ENCODE measurements around the gene BTD. TPM values are rescaled to one million over a fixed set of nuclear protein-coding genes. Genes with fewer than 3 reads are reported as not detected.

The BTD gene

DNA sequence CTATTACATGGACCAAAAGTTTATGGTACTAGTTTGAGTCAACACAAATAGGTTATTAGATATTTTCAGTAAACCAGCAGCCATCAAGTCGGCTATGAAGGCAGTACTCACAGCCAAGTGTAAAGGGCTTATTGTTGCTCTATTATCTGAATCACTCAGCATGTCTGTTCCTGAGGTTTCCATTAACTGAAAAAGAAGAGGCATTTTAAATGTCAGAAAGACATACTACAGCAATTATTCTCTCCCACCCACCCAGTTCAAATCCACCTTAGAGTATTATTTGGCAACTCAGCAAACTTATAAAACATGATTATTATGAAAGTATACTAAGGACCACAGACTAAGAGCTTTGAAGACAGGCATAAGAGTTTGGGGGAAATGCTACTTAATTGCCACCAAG is 93.1 kb downstream of the BTD start:
- WGBS, 2 donors (ENCODE audit: extremely low coverage in 2 of 2, insufficient read length in 2 of 2, insufficient replicate concordance in 1 of 2): no CpG with 5 or more reads among the region's 1 CpG
- H3K4me3 ChIP-seq (ENCODE audit: low read length in 2 of 2): no peak overlapping the region

More for the DNA sequence above, 93.1 kb downstream of the BTD start:
- Histone ChIP-seq H3K14ac (ENCODE audit: low read length) (no peak overlapping the region), H4K91ac (ENCODE audit: low read depth, low read length, poor library complexity) (no peak overlapping the region), H2BK120ac (ENCODE audit: low read depth, low read length) (no peak overlapping the region), H3K27ac (replicated peaks; ENCODE audit: low read length) (no peak overlapping the region), H3K4ac (ENCODE audit: low read length) (no peak overlapping the region), H4K8ac (ENCODE audit: low read depth, low read length) (no peak overlapping the region), H2BK5ac (ENCODE audit: low read length) (no peak overlapping the region), H3K9ac (ENCODE audit: low read depth, low read length, poor library complexity) (no peak overlapping the region), H3K18ac (ENCODE audit: low read length) (no peak overlapping the region), H3K27me3 (ENCODE audit: control insufficient read depth in 3 of 3, insufficient read depth in 3 of 3, low read depth in 1 of 3, low read length in 3 of 3) (no peaks in the 10 kb centered on the region), H3K79me1 (ENCODE audit: low read depth, low read length) (no peaks in the 10 kb centered on the region), H2AFZ (ENCODE audit: low read length) (no peak overlapping the region), H2BK12ac (ENCODE audit: low read length) (no peak overlapping the region), H3K23ac (ENCODE audit: low read depth, low read length, poor library complexity) (no peak overlapping the region), H2AK5ac (ENCODE audit: low read depth, low read length) (no peak overlapping the region), H3K36me3 (replicated peaks in 1 of 2; ENCODE audit: control insufficient read depth in 2 of 2, insufficient read depth in 2 of 2, low read length in 2 of 2) (peaks cover 2 to 45% of the 10 kb centered on the region in 2 donors), H3K4me2 (ENCODE audit: insufficient read depth, low read length, poor library complexity, severe bottlenecking) (no peak overlapping the region), H2BK15ac (ENCODE audit: low read length) (no peak overlapping the region), H3K4me1 (ENCODE audit: control insufficient read depth in 2 of 2, insufficient read depth in 1 of 2, low read depth in 1 of 2, low read length in 2 of 2) (peaks cover 0 to 2% of the 10 kb centered on the region in 2 donors), H3K9me3 (replicated peaks in 1 of 2; ENCODE audit: control insufficient read depth in 2 of 2, insufficient read depth in 1 of 2, low read depth in 1 of 2, low read length in 2 of 2) (no peaks in the 10 kb centered on the region)
- no peak for DNase-seq (ENCODE audit: low spot score)

Small RNA genes lying within 50 kb of the gene (small RNA-seq; reads per million reads assigned to genes)
- not detected for gene MIR3134 (ENCODE audit: insufficient read depth)
